Neural cell (in vitro differentiated cells): ENCODE results near the gene HTRA2. TPM values are rescaled to one million over a fixed set of nuclear protein-coding genes. Genes with fewer than 3 reads are reported as not detected.

ENCODE experiments used
- H2AFZ ChIP-seq: fragments of 200-600, 300-800 bp; sonication (generic), shearing (Covaris generic); 2 replicates; pipeline ENCODE4 v1.6.0; 2014; ENCODE audit warnings: low read depth, mild to moderate bottlenecking, antibody characterized with exemption, low read length, moderate library complexity
- H3F3A ChIP-seq: fragments of 200-600 bp; shearing (Covaris generic); 2 replicates; pipeline ENCODE4 v1.6.1; 2016; ENCODE audit warnings: mild to moderate bottlenecking, moderate library complexity, mixed read lengths, antibody characterized with exemption, low read length; ENCODE audit not compliant: insufficient read depth, poor library complexity, severe bottlenecking
- H3K27ac ChIP-seq: fragments of 200-600, 300-800 bp; sonication (generic), shearing (Covaris generic); 2 replicates; pipeline ENCODE4 v1.5.1; 2014; ENCODE audit warnings: mild to moderate bottlenecking, low read length, moderate library complexity
- H3K27me3 ChIP-seq: fragments of 300-800, 200-600 bp; sonication (generic), shearing (Covaris generic); 2 replicates; pipeline ENCODE4 v1.6.0; 2014; ENCODE audit warnings: mild to moderate bottlenecking, low read depth, low read length, moderate library complexity; ENCODE audit not compliant: insufficient read depth
- H3K36me3 ChIP-seq: fragments of 300-800, 200-600 bp; sonication (generic), shearing (Covaris generic); 2 replicates; pipeline ENCODE4 v1.5.1; 2014; ENCODE audit warnings: mild to moderate bottlenecking, antibody characterized with exemption, low read length, moderate library complexity; ENCODE audit not compliant: insufficient read depth
- H3K4me2 ChIP-seq: fragments of 300-800, 200-600 bp; sonication (generic), shearing (Covaris generic); 2 replicates; pipeline ENCODE4 v1.6.0; 2014; ENCODE audit warnings: mild to moderate bottlenecking, low read length
- H3K4me3 ChIP-seq: fragments of 300-800, 200-600 bp; sonication (generic), shearing (Covaris generic); 2 replicates; pipeline ENCODE4 v1.5.1; 2014; ENCODE audit warnings: mild to moderate bottlenecking, low read length, moderate library complexity
- H3K79me2 ChIP-seq: fragments of 200-600 bp; shearing (Covaris generic); replicated peaks from 2 replicates; pipeline ENCODE4 v1.6.0; 2014; ENCODE audit warnings: mild to moderate bottlenecking, low read length, moderate library complexity; ENCODE audit not compliant: insufficient read depth
- H3K9ac ChIP-seq: fragments of 300-800, 200-600 bp; sonication (generic), shearing (Covaris generic); 2 replicates; pipeline ENCODE4 v1.6.1; 2016; ENCODE audit warnings: mild to moderate bottlenecking, low read length, mixed read lengths
- H3K9me2 ChIP-seq: fragments of 200-600 bp; shearing (Covaris generic); 2 replicates; pipeline ENCODE4 v1.6.1; 2016; ENCODE audit warnings: mild to moderate bottlenecking, low read length, mixed read lengths; ENCODE audit not compliant: insufficient read depth
- H3K9me3 ChIP-seq: fragments of 200-600, 300-800 bp; sonication (generic), shearing (Covaris generic); 2 replicates; pipeline ENCODE4 v1.6.1; 2016; ENCODE audit warnings: mild to moderate bottlenecking, mixed run types, low read length, moderate library complexity, mixed read lengths
- H4K20me1 ChIP-seq: fragments of 200-600 bp; shearing (Covaris generic); 2 replicates; pipeline ENCODE4 v1.6.1; 2016; ENCODE audit warnings: mild to moderate bottlenecking, mixed run types; ENCODE audit not compliant: insufficient read depth
- CTCF ChIP-seq: fragments of 450-650 bp; IDR thresholded peaks from 2 replicates; pipeline ENCODE4 v1.5.1; 2014; ENCODE audit warnings: antibody characterized with exemption, mild to moderate bottlenecking, moderate library complexity; ENCODE audit not compliant: poor library complexity, severe bottlenecking
- EP300 ChIP-seq: fragments of 450-650 bp; conservative IDR thresholded peaks from 2 replicates; pipeline ENCODE4 v1.6.1; 2014; ENCODE audit warnings: antibody characterized with exemption, mild to moderate bottlenecking, moderate library complexity; ENCODE audit not compliant: poor library complexity, severe bottlenecking
- EZH2 ChIP-seq: fragments of 200-600, 300-800 bp; shearing (Covaris generic), sonication (generic); IDR thresholded peaks from 2 replicates; pipeline ENCODE4 v1.6.1; 2014; ENCODE audit warnings: antibody characterized with exemption, low read length, borderline replicate concordance, mild to moderate bottlenecking; ENCODE audit not compliant: insufficient read depth, poor library complexity, severe bottlenecking
- MXI1 ChIP-seq: fragments of 450-650 bp; conservative IDR thresholded peaks from 2 replicates; pipeline ENCODE4 v1.6.1; 2014; ENCODE audit warnings: antibody characterized with exemption, mild to moderate bottlenecking; ENCODE audit not compliant: poor library complexity, severe bottlenecking
- POLR2AphosphoS5 ChIP-seq: IDR thresholded peaks from 2 replicates; pipeline ENCODE4 v1.6.1; 2012
- RAD21 ChIP-seq: fragments of 450-650 bp; conservative IDR thresholded peaks from 2 replicates; pipeline ENCODE4 v1.6.1; 2014; ENCODE audit warnings: antibody characterized with exemption, mild to moderate bottlenecking, moderate library complexity
- SMC3 ChIP-seq: fragments of 450-650 bp; conservative IDR thresholded peaks from 2 replicates; pipeline ENCODE4 v1.6.1; 2014; ENCODE audit warnings: antibody characterized with exemption, mild to moderate bottlenecking, moderate library complexity; ENCODE audit not compliant: poor library complexity
- TAF1 ChIP-seq: IDR thresholded peaks from 2 replicates; pipeline ENCODE4 v1.6.1; 2012; ENCODE audit warnings: low read depth
- polyA plus RNA-seq: library from polyadenylated mRNA; depleted of rRNA; stranded (reverse); fragments of >200 nt; gene quantifications from 2 replicates; pipeline ENCODE4 v1.2.3, GENCODE V29; 2014
- TF ChIP-seq, protein P1 (sequence below): IDR thresholded peaks from 2 replicates; pipeline ENCODE4 v1.6.1; 2012; ENCODE audit warnings: borderline replicate concordance

HTRA2 gene
- polyA plus RNA-seq, 1 donor from 2014 or later: 126 TPM

DNA sequence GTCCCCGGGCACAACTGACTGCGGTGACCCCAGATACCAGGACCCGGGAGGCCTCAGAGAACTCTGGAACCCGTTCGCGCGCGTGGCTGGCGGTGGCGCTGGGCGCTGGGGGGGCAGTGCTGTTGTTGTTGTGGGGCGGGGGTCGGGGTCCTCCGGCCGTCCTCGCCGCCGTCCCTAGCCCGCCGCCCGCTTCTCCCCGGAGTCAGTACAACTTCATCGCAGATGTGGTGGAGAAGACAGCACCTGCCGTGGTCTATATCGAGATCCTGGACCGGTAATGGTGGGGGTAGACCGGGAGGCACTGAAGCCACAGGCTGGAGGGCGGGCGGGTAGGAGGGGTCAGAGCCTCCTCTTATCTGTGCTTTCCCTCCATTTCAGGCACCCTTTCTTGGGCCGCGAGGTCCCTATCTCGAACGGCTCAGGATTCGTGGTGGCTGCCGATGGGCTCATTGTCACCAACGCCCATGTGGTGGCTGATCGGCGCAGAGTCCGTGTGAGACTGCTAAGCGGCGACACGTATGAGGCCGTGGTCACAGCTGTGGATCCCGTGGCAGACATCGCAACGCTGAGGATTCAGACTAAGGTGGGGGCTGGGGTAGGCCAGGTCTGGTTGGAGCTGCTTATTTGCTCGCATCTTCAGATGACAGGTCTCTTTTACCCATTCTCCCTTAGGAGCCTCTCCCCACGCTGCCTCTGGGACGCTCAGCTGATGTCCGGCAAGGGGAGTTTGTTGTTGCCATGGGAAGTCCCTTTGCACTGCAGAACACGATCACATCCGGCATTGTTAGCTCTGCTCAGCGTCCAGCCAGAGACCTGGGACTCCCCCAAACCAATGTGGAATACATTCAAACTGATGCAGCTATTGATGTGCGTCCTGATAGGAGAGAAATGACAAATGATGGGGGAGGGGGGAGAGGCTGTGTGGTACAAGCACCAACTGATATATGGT is 780 bp downstream of the HTRA2 start:
- Histone ChIP-seq H3K4me2 (peak overlapping the region; percentile 86), H3K27me3 (no peaks in the 10 kb centered on the region), H2AFZ (peak overlapping the region; percentile 40), H4K20me1 (no peaks in the 10 kb centered on the region), H3K9me3 (no peaks in the 10 kb centered on the region), H3K79me2 (peaks cover 14% of the 10 kb centered on the region), H3K9ac (peak overlapping the region; percentile 78), H3K4me3 (peak overlapping the region; percentile 73), H3K36me3 (no peaks in the 10 kb centered on the region), H3K27ac (peak overlapping the region; percentile 75), H3K9me2 (no peaks in the 10 kb centered on the region), H3F3A (no peaks in the 10 kb centered on the region)
- TF ChIP-seq RAD21: no peak
- TF ChIP-seq CTCF: no peak

DNA sequence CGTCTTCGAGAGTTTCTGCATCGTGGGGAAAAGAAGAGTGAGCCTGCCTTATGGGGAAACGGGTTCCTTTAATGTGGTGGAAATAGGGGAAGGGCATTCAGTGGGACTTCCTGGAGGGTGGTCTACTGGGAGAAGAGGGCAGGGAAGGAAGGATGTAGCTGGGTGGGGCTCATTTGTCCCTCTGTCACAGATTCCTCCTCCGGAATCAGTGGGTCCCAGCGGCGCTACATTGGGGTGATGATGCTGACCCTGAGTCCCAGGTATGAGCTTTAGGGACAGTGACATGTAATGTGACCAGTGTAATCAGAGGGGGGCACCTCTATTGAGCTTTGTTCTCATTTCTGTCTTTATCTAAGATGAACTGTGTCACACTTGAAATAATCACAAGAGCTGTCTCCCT is 1.9 kb downstream of the HTRA2 start:
- peaks cover 14% of the 10 kb centered on the region for H3K79me2 ChIP-seq
- H3K27ac ChIP-seq: no peak overlapping the region
- TF ChIP-seq SMC3 (no peak), EP300 (no peak), RAD21 (no peak), CTCF (no peak), EZH2 (no peak), POLR2AphosphoS5 (no peak), MXI1 (no peak), TAF1 (no peak)
- TF ChIP-seq, protein P1, sequence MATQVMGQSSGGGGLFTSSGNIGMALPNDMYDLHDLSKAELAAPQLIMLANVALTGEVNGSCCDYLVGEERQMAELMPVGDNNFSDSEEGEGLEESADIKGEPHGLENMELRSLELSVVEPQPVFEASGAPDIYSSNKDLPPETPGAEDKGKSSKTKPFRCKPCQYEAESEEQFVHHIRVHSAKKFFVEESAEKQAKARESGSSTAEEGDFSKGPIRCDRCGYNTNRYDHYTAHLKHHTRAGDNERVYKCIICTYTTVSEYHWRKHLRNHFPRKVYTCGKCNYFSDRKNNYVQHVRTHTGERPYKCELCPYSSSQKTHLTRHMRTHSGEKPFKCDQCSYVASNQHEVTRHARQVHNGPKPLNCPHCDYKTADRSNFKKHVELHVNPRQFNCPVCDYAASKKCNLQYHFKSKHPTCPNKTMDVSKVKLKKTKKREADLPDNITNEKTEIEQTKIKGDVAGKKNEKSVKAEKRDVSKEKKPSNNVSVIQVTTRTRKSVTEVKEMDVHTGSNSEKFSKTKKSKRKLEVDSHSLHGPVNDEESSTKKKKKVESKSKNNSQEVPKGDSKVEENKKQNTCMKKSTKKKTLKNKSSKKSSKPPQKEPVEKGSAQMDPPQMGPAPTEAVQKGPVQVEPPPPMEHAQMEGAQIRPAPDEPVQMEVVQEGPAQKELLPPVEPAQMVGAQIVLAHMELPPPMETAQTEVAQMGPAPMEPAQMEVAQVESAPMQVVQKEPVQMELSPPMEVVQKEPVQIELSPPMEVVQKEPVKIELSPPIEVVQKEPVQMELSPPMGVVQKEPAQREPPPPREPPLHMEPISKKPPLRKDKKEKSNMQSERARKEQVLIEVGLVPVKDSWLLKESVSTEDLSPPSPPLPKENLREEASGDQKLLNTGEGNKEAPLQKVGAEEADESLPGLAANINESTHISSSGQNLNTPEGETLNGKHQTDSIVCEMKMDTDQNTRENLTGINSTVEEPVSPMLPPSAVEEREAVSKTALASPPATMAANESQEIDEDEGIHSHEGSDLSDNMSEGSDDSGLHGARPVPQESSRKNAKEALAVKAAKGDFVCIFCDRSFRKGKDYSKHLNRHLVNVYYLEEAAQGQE: no peak
- no peaks in the 10 kb centered on the region for H3F3A ChIP-seq
- no peaks in the 10 kb centered on the region for H3K36me3 ChIP-seq
- H2AFZ ChIP-seq: no peak overlapping the region
- H3K4me2 ChIP-seq: no peak overlapping the region
- H4K20me1 ChIP-seq: no peaks in the 10 kb centered on the region
- no peaks in the 10 kb centered on the region for H3K27me3 ChIP-seq
- H3K9ac ChIP-seq: no peak overlapping the region
- no peaks in the 10 kb centered on the region for H3K9me2 ChIP-seq
- peak overlapping the region; percentile 73 for H3K4me3 ChIP-seq
- H3K9me3 ChIP-seq: no peaks in the 10 kb centered on the region
